SK-N-SH (cell line): ENCODE measurements around the gene ADCY7. TPM values are rescaled to one million over a fixed set of nuclear protein-coding genes. Genes with fewer than 3 reads are reported as not detected.
A peak's percentile ranks its signal among the peaks of the same experiment; 100 is the strongest.

Experiments
- CTCF ChIA-PET: fragments of 300-600, 350-600 bp; formaldehyde crosslinking; extraction: SDS; loops from one replicate; lab custom pipeline; 2021; lab: Yijun Ruan, JAX
- POLR2A ChIA-PET: fragments of 350-600 bp; sonication (Branson Sonifier 250); formaldehyde crosslinking; extraction: SDS; loops from one replicate; lab custom pipeline; 2020; ENCODE audit warnings: antibody characterized with exemption, inconsistent platforms; lab: Yijun Ruan, JAX
- DNase-seq: peaks from one replicate; pipeline ENCODE4 v3.0.0; 2012
- H2AFZ ChIP-seq: fragments of 200-600 bp; sonication (generic); 2 replicates; pipeline ENCODE4 v1.8.1; 2016; ENCODE audit warnings: antibody characterized with exemption, mild to moderate bottlenecking, low read depth
- H3F3A ChIP-seq: fragments of 200-600 bp; sonication (generic); replicated peaks from 2 replicates; pipeline ENCODE3; 2016; ENCODE audit warnings: antibody characterized with exemption, mild to moderate bottlenecking; ENCODE audit not compliant: insufficient read depth
- H3K27ac ChIP-seq, 2 experiments: fragments of 200-500 bp in 1 of 2; fragments of 200-600 bp in 1 of 2; sonication (Bioruptor generic) in 1 of 2; sonication (generic), shearing (Covaris generic) in 1 of 2; 2 replicates each; pipeline versions ENCODE4 v1.5.1 to v1.6.1; 2014 to 2016; ENCODE audit warnings: low read depth in 2 of 2, inconsistent platforms in 1 of 2, low read length in 1 of 2, mild to moderate bottlenecking in 1 of 2, mixed read lengths in 1 of 2
- H3K27me3 ChIP-seq: fragments of 200-600 bp; sonication (generic), shearing (Covaris generic); 2 replicates; pipeline ENCODE4 v1.6.1; 2016; ENCODE audit warnings: mixed run types; ENCODE audit not compliant: insufficient read depth
- H3K36me3 ChIP-seq, 2 experiments: fragments of 200-500 bp in 1 of 2; fragments of 200-600 bp in 1 of 2; sonication (Bioruptor generic) in 1 of 2; sonication (generic) in 1 of 2; replicated peaks in 1 of 2; 2 replicates each; pipeline versions ENCODE3 to v1.5.1; 2014 to 2016; ENCODE audit warnings: low read length in 1 of 2, mild to moderate bottlenecking in 1 of 2; ENCODE audit not compliant: insufficient read depth in 2 of 2, control insufficient read depth in 1 of 2
- H3K4me1 ChIP-seq, 2 experiments: fragments of 200-500 bp in 1 of 2; fragments of 200-600 bp in 1 of 2; sonication (Bioruptor generic) in 1 of 2; sonication (generic), shearing (Covaris generic) in 1 of 2; 2 replicates each; pipeline versions ENCODE4 v1.5.1 to v1.6.1; 2014 to 2016; ENCODE audit warnings: low read depth in 1 of 2, low read length in 1 of 2, mixed run types in 1 of 2; ENCODE audit not compliant: insufficient read depth in 2 of 2, control insufficient read depth in 1 of 2
- H3K4me2 ChIP-seq: fragments of 200-600 bp; sonication (generic), shearing (Covaris generic); 2 replicates; pipeline ENCODE4 v1.6.1; 2017; ENCODE audit warnings: mixed run types
- H3K4me3 ChIP-seq, 2 experiments: fragments of 200-500 bp in 1 of 2; fragments of 200-600 bp in 1 of 2; sonication (Bioruptor generic) in 1 of 2; sonication (generic), shearing (Covaris generic) in 1 of 2; 2 replicates each; pipeline versions ENCODE4 v1.5.1 to v1.8.1; 2014 to 2016; ENCODE audit warnings: low read depth in 2 of 2, inconsistent platforms in 1 of 2, low read length in 1 of 2, mild to moderate bottlenecking in 1 of 2, mixed read lengths in 1 of 2, moderate library complexity in 1 of 2
- H3K79me2 ChIP-seq: fragments of 200-600 bp; sonication (generic); 2 replicates; pipeline ENCODE4 v1.8.1; 2017; ENCODE audit warnings: mild to moderate bottlenecking; ENCODE audit not compliant: insufficient read depth
- H3K9ac ChIP-seq: fragments of 200-600 bp; sonication (generic); 2 replicates; pipeline ENCODE4 v1.6.1; 2017; ENCODE audit warnings: mixed run types
- H3K9me2 ChIP-seq: fragments of 200-600 bp; sonication (generic); 2 replicates; pipeline ENCODE4 v1.6.1; 2017; ENCODE audit warnings: mixed run types
- H3K9me3 ChIP-seq: fragments of 200-600 bp; sonication (generic); 2 replicates; pipeline ENCODE4 v1.6.1; 2017; ENCODE audit warnings: mixed run types, mild to moderate bottlenecking, moderate library complexity
- H4K20me1 ChIP-seq: fragments of 200-600 bp; sonication (generic); 2 replicates; pipeline ENCODE4 v1.6.1; 2017; ENCODE audit warnings: mild to moderate bottlenecking, mixed run types; ENCODE audit not compliant: insufficient read depth
- CHD2 ChIP-seq: fragments of 150-350 bp; IDR thresholded peaks from 2 replicates; pipeline ENCODE4 v1.6.1; 2018; ENCODE audit warnings: low read length; ENCODE audit not compliant: partially characterized antibody
- ELF1 ChIP-seq: IDR thresholded peaks from 2 replicates; pipeline ENCODE4 v1.4.0; 2012
- EP300 ChIP-seq, 2 experiments: IDR thresholded peaks; 2 replicates each; pipeline versions ENCODE4 v1.4.0 to v1.6.1; 2012; ENCODE audit warnings: borderline replicate concordance in 1 of 2, low read depth in 1 of 2, low read length in 1 of 2
- FOXJ3 ChIP-seq: sonication (generic); formaldehyde crosslinking; IDR thresholded peaks from 2 replicates; pipeline ENCODE4 v1.5.1; 2020; ENCODE audit warnings: mild to moderate bottlenecking, missing genetic modification reagents
- GATA2 ChIP-seq: sonication (generic); formaldehyde crosslinking; IDR thresholded peaks from 2 replicates; pipeline ENCODE4 v1.5.0; 2020; ENCODE audit warnings: mild to moderate bottlenecking, missing genetic modification reagents
- MXI1 ChIP-seq: IDR thresholded peaks from 2 replicates; pipeline ENCODE4 v1.6.1; 2012; ENCODE audit warnings: mild to moderate bottlenecking, low read depth, low read length, improper control_type of control experiment
- NRF1 ChIP-seq: IDR thresholded peaks from 2 replicates; pipeline ENCODE4 v1.6.1; 2012; ENCODE audit warnings: low read depth, mild to moderate bottlenecking, low read length
- RAD21 ChIP-seq: IDR thresholded peaks from 2 replicates; pipeline ENCODE4 v1.6.1; 2012; ENCODE audit warnings: mild to moderate bottlenecking, low read length
- RCOR1 ChIP-seq: fragments of 150-350 bp; IDR thresholded peaks from 2 replicates; pipeline ENCODE4 v1.6.1; 2017; ENCODE audit warnings: antibody characterized with exemption, low read length
- YY1 ChIP-seq: IDR thresholded peaks from 2 replicates; pipeline ENCODE4 v1.4.0; 2012; ENCODE audit warnings: low read depth, mild to moderate bottlenecking
- WGBS: methylation state at CpG from one replicate; pipeline ENCODE4 v1.1.6; 2017; ENCODE audit warnings: low lambda C conversion rate; 5-methylcytosine and 5-hydroxymethylcytosine counted together
- polyA plus RNA-seq, 3 experiments: library from polyadenylated mRNA; depleted of rRNA; stranded (reverse); fragments of >200 nt; gene quantifications; 2 replicates each; pipeline ENCODE4 v1.2.3, GENCODE V29; 2012
- TF ChIP-seq, protein P1 (sequence below): IDR thresholded peaks from 2 replicates; pipeline ENCODE4 v1.6.1; 2012; ENCODE audit warnings: mild to moderate bottlenecking, low read depth, low read length, moderate library complexity

ADCY7 gene
- polyA plus RNA-seq, 1 of the 3 experiments (the other 2 are of a cell fraction): 14.3 TPM

DNA sequence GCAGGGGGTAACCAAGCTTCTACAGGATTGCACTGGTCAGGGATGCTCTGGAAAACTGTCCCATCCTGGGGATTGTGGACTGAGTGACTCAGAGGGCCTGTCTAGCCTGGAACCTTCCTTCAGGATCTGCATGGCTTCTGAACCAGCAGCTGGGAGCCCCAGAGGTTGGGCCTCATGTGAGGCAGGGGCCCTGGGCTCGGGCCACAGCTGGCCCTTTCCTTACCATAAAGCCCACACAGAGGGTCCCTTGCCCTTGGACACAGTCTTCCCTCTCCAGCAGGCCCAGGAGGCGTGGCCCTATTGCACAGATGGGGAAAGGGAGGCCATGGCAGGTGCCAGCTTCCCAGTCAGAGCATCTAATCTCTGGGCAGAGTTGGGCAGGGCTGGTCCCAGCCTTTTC lies 30.5 kb downstream of the ADCY7 start:
- POLR2A ChIA-PET: interaction anchor here (0.9 to 2.0 kb wide), 4 partner anchors 12 to 31 kb away, joined by 3 to 8 read pairs (median 4); no protein-coding TSS in a partner anchor
- peaks cover 0 to 21% of the 10 kb centered on the region in 2 experiments; a peak in 1 of 4 replicates for H3K4me1 ChIP-seq
- TF ChIP-seq NRF1 (no peak), EP300 (IDR thresholded peaks at IDR 0.05; ENCODE audit: borderline replicate concordance in 1 of 2, low read depth in 1 of 2, low read length in 1 of 2) (no peak)
- TF ChIP-seq, protein P1, sequence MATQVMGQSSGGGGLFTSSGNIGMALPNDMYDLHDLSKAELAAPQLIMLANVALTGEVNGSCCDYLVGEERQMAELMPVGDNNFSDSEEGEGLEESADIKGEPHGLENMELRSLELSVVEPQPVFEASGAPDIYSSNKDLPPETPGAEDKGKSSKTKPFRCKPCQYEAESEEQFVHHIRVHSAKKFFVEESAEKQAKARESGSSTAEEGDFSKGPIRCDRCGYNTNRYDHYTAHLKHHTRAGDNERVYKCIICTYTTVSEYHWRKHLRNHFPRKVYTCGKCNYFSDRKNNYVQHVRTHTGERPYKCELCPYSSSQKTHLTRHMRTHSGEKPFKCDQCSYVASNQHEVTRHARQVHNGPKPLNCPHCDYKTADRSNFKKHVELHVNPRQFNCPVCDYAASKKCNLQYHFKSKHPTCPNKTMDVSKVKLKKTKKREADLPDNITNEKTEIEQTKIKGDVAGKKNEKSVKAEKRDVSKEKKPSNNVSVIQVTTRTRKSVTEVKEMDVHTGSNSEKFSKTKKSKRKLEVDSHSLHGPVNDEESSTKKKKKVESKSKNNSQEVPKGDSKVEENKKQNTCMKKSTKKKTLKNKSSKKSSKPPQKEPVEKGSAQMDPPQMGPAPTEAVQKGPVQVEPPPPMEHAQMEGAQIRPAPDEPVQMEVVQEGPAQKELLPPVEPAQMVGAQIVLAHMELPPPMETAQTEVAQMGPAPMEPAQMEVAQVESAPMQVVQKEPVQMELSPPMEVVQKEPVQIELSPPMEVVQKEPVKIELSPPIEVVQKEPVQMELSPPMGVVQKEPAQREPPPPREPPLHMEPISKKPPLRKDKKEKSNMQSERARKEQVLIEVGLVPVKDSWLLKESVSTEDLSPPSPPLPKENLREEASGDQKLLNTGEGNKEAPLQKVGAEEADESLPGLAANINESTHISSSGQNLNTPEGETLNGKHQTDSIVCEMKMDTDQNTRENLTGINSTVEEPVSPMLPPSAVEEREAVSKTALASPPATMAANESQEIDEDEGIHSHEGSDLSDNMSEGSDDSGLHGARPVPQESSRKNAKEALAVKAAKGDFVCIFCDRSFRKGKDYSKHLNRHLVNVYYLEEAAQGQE: no peak
- no peaks in the 10 kb centered on the region for H3K79me2 ChIP-seq
- DNase-seq: no peak
- H3K27me3 ChIP-seq: no peaks in the 10 kb centered on the region
- CTCF ChIA-PET: interaction anchor here (0.6 to 1.8 kb wide), 7 partner anchors 9 to 86 kb away, joined by 3 to 7 read pairs (median 4); no protein-coding TSS in a partner anchor
- H3K9ac ChIP-seq: no peak overlapping the region
- H3K4me3 ChIP-seq: no peak overlapping the region
- 50% methylated on average over 1 of the region's 2 CpGs for WGBS
- no peaks in the 10 kb centered on the region for H3K9me2 ChIP-seq
- no peaks in the 10 kb centered on the region for H4K20me1 ChIP-seq
- H3K27ac ChIP-seq: peak overlapping the region in 1 of 2 experiments; percentile 92; a peak in 2 of 4 replicates
- H2AFZ ChIP-seq: no peak overlapping the region
- no peak overlapping the region for H3K4me2 ChIP-seq
- no peaks in the 10 kb centered on the region for H3F3A ChIP-seq
- H3K36me3 ChIP-seq: peaks cover 0 to 4% of the 10 kb centered on the region in 2 experiments
- H3K9me3 ChIP-seq: no peaks in the 10 kb centered on the region

DNA sequence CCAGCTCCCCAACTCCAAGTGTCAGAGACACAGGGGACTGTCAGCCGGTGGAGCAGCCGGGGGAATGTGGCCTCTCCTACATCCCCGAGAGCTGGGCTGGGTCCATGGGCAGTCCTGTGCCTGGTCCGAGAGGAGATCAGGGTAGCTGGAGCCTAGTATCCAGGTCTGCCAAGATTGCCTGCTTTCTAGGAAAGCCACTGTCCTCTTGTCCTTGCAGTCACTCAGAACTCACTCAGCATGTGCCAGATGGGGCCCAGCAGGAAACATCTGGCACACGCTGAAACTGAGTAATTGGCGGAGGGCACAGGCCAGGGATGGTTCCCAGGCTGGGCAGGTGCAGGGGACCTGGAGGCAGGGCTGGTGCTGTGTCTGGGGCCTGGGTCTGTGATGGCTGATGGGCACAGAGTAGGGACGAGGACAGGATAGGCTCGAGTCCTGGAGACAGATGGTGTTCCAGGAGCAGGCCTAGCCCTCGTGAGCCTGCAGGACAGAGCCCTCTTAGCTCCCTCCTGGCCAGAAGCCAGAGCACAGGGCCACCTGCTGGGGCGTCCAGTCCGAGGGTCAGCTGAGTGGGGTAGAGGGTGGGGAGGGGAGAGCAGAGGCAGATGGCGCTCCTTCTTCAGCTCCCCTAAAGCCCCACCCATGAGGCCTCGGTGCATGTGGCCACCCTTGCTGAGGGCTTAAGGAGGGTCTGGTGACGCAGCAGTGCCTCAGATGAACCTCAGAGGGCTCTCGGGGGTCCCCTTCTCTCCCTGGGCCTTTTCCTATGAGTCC lies 31.1 kb downstream of the ADCY7 start:
- peak; percentile 89 for DNase-seq
- POLR2A ChIA-PET: interaction anchor here (0.6 to 2.0 kb wide), 7 partner anchors 12 to 92 kb away, joined by 3 to 8 read pairs (median 3); no protein-coding TSS in a partner anchor
- Histone ChIP-seq H3K36me3 (peaks cover 0 to 4% of the 10 kb centered on the region in 2 experiments), H3K4me1 (peaks cover 0 to 21% of the 10 kb centered on the region in 2 experiments; a peak in 1 of 4 replicates), H3K27me3 (no peaks in the 10 kb centered on the region)
- TF ChIP-seq FOXJ3 (CRISPR knock-in tag): peak; percentile 46; the same call in 1 of the 2 replicates
- no peak for TF ChIP-seq ELF1
- TF ChIP-seq MXI1: peak; percentile 48; the same call in 1 of the 2 replicates
- TF ChIP-seq CHD2: peak; percentile 75
- 0 out of 2 replicates have a peak, but pooled peaks have one; percentile 30 for TF ChIP-seq RAD21
- peak in 1 of 2 experiments; percentile 77; a peak in 2 of 4 replicates for TF ChIP-seq EP300 (IDR thresholded peaks at IDR 0.05; ENCODE audit: borderline replicate concordance in 1 of 2, low read depth in 1 of 2, low read length in 1 of 2)
- TF ChIP-seq RCOR1: peak; percentile 85; the same call in 1 of the 2 replicates
- no peak for TF ChIP-seq YY1
- TF ChIP-seq GATA2 (CRISPR knock-in tag): peak; percentile 38; the same call in 1 of the 2 replicates
- TF ChIP-seq, all 33 proteins: peak for 7
- Histone ChIP-seq H3K4me3 (no peak overlapping the region), H3F3A (no peaks in the 10 kb centered on the region), H3K27ac (peak overlapping the region in 1 of 2 experiments; percentile 92; a peak in 2 of 4 replicates), H2AFZ (no peak overlapping the region), H3K4me2 (no peak overlapping the region), H3K9me2 (no peaks in the 10 kb centered on the region), H4K20me1 (no peaks in the 10 kb centered on the region), H3K79me2 (no peaks in the 10 kb centered on the region), H3K9ac (no peak overlapping the region), H3K9me3 (no peaks in the 10 kb centered on the region)
- 77% methylated on average over 13 of the region's 15 CpGs for WGBS
- CTCF ChIA-PET: interaction anchor here (0.6 to 1.8 kb wide), 13 partner anchors 10 to 167 kb away, joined by 3 to 7 read pairs (median 4); no protein-coding TSS in a partner anchor
